ENCODE measurements around the gene BICC1. TPM values are rescaled to one million over a fixed set of nuclear protein-coding genes. Genes with fewer than 3 reads are reported as not detected.
"Not testable (repeated sequence)": the region's sequence is repeated elsewhere in the genome, so short reads cannot be mapped to it uniquely, and the experiment has no call there.

The BICC1 gene
- total and polyA plus RNA-seq, 2 experiments from 2014 or later, result 5.8 to 20.4 TPM

DNA sequence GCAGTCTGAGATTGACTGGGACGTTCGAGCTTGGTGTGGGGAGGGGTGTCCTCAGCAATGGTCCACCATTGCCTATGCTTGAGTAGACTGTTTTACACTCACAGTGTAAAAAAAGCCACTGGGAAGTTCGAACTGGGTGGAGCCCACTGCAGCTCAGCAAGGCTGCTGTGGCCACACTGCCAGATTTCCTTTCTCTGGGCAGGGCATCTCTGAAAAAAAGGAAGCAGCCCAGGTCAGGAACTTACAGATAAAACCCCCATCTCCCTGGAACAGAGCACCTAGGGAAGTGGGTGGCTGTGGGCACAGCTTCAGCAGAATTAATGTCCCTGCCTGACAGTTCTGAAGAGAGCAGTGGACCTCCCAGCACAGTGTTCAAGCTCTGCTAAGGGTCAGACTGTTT is 80.3 kb downstream of the BICC1 start:
- H3K4me1 ChIP-seq (ENCODE audit: insufficient read depth), result no peaks in the 10 kb centered on the region
- no peaks in the 10 kb centered on the region for H3K27me3 ChIP-seq
- 65% methylated on average over 3 of the region's 3 CpGs for WGBS (ENCODE audit: low lambda C conversion rate, missing lambda C conversion rate)
- H3K79me2 ChIP-seq, result peaks cover 6% of the 10 kb centered on the region
- H3K4me2 ChIP-seq, result no peak overlapping the region
- H3K9me3 ChIP-seq (ENCODE audit: low read depth), result peaks cover 3% of the 10 kb centered on the region
- no peak for DNase-seq (ENCODE audit: low spot score)
- H3K4me3 ChIP-seq, result no peak overlapping the region
- TF ChIP-seq EZH2phosphoT487 (IDR thresholded peaks at IDR 0.05; ENCODE audit: low read depth, severe bottlenecking, unreplicated experiment) (no peak), EZH2 (IDR thresholded peaks at IDR 0.05; ENCODE audit: borderline replicate concordance) (no peak)
- TF ChIP-seq, protein P1, sequence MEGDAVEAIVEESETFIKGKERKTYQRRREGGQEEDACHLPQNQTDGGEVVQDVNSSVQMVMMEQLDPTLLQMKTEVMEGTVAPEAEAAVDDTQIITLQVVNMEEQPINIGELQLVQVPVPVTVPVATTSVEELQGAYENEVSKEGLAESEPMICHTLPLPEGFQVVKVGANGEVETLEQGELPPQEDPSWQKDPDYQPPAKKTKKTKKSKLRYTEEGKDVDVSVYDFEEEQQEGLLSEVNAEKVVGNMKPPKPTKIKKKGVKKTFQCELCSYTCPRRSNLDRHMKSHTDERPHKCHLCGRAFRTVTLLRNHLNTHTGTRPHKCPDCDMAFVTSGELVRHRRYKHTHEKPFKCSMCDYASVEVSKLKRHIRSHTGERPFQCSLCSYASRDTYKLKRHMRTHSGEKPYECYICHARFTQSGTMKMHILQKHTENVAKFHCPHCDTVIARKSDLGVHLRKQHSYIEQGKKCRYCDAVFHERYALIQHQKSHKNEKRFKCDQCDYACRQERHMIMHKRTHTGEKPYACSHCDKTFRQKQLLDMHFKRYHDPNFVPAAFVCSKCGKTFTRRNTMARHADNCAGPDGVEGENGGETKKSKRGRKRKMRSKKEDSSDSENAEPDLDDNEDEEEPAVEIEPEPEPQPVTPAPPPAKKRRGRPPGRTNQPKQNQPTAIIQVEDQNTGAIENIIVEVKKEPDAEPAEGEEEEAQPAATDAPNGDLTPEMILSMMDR (IDR thresholded peaks at IDR 0.05; ENCODE audit: poor library complexity), result no peak
- H3K9me2 ChIP-seq (replicated peaks; ENCODE audit: insufficient read depth), result no peaks in the 10 kb centered on the region
- no peaks in the 10 kb centered on the region for H3K36me3 ChIP-seq (replicated peaks; ENCODE audit: insufficient read depth, low read depth)
- H2AFZ ChIP-seq, result no peak overlapping the region
- H4K20me1 ChIP-seq (ENCODE audit: insufficient read depth, poor library complexity, severe bottlenecking), result no peaks in the 10 kb centered on the region
- H3K27ac ChIP-seq, result no peak overlapping the region

DNA sequence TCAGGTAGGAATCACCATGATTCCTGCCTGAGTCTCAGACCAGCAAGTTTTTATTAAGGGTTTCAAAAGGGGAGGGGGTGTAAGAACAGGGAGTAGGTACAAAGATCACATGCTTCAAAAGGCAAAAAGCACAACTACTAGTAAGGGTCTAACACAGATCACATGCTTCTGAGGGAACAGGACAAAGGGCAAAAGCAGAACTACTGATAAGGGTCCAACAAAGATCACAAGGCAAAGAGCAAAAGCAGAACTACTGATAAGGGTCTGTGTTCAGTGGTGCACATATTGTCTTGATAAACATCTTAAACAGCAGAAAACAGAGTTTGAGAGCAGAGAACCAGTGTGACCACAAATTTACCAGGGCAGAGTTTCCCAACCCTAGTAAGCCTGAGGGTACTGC is 84.5 kb downstream of the BICC1 start:
- H3K9me2 ChIP-seq (replicated peaks; ENCODE audit: insufficient read depth), result not testable (repeated sequence)

DNA sequence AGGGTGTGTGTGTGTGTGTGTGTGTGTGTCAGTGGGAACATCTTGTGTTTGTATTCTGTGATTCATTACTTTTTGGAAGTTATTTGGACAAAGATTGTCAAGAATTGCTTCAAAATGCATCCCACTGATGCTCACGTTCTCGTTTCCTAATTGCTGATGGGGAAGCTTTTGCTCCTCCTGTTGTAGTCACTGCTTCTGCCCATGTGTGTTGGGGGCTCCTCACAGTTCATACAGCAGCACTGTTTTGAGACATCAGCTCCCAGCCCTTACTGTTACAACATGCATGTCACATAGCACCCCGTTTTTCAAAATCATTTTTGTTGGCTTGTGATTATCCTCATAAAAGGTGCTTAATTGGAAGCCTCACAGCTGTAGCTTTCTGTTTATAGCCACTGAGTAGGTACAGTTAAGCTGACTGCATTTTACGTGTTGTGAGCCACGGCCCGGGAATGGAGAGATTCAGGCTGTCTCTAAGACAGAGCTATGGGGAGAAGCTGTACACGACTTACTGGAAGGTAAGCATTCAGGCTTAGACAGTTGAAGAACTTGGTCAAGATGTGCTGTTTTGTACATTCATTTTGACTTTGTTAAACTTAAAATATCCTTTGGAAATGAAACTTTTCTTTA is 87.4 kb downstream of the BICC1 start:
- Histone ChIP-seq H3K9me2 (replicated peaks; ENCODE audit: insufficient read depth) (no peaks in the 10 kb centered on the region), H3K27me3 (no peaks in the 10 kb centered on the region), H3K36me3 (replicated peaks; ENCODE audit: insufficient read depth, low read depth) (no peaks in the 10 kb centered on the region), H3K4me1 (ENCODE audit: insufficient read depth) (no peaks in the 10 kb centered on the region), H3K27ac (no peak overlapping the region), H2AFZ (no peak overlapping the region), H3K4me3 (no peak overlapping the region), H3K79me2 (no peaks in the 10 kb centered on the region), H3K4me2 (no peak overlapping the region), H3K9me3 (ENCODE audit: low read depth) (peaks cover 4% of the 10 kb centered on the region), H4K20me1 (ENCODE audit: insufficient read depth, poor library complexity, severe bottlenecking) (no peaks in the 10 kb centered on the region)
- TF ChIP-seq, protein P1 (IDR thresholded peaks at IDR 0.05; ENCODE audit: poor library complexity), result no peak
- TF ChIP-seq EZH2phosphoT487 (IDR thresholded peaks at IDR 0.05; ENCODE audit: low read depth, severe bottlenecking, unreplicated experiment) (no peak), EZH2 (IDR thresholded peaks at IDR 0.05; ENCODE audit: borderline replicate concordance) (no peak)
- no peak for DNase-seq (ENCODE audit: low spot score)
- WGBS (ENCODE audit: low lambda C conversion rate, missing lambda C conversion rate), result 74% methylated on average over 7 of the region's 7 CpGs

More for the DNA sequence above, 84.5 kb downstream of the BICC1 start:
- H3K4me2 ChIP-seq; DNase-seq (ENCODE audit: low spot score); H3K4me1 ChIP-seq (ENCODE audit: insufficient read depth); H3K36me3 ChIP-seq (replicated peaks; ENCODE audit: insufficient read depth, low read depth); H3K79me2 ChIP-seq; H3K4me3 ChIP-seq; H2AFZ ChIP-seq; H3K27me3 ChIP-seq; H4K20me1 ChIP-seq (ENCODE audit: insufficient read depth, poor library complexity, severe bottlenecking); H3K9me3 ChIP-seq (ENCODE audit: low read depth); H3K27ac ChIP-seq: not testable (repeated sequence)

DNA sequence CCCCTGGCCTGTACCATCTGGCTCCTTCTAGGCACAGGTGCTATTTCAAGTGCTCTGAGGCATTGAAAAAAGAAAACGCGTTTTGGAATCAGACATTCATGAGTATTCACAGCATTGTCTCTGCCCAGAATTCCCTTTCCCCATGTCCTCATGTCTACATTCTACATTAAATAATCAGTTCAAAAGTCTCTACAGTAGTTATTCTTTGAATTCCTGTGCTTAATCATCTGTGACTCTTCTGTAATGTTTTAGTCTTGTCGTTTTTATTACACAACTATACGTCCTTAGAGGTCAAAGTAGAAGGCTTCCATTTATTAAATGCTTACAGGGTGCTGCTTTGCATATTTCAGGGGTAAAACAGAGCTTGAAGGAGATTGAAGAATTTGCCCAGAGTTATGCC is 95.7 kb downstream of the BICC1 start:
- 73% methylated on average over 4 of the region's 4 CpGs for WGBS (ENCODE audit: low lambda C conversion rate, missing lambda C conversion rate)
- Histone ChIP-seq H4K20me1 (ENCODE audit: insufficient read depth, poor library complexity, severe bottlenecking) (no peaks in the 10 kb centered on the region), H3K27me3 (no peaks in the 10 kb centered on the region), H3K4me3 (no peak overlapping the region), H3K9me2 (replicated peaks; ENCODE audit: insufficient read depth) (no peaks in the 10 kb centered on the region), H3K27ac (peak overlapping the region; percentile 35), H2AFZ (no peak overlapping the region), H3K4me1 (ENCODE audit: insufficient read depth) (peaks cover 6% of the 10 kb centered on the region), H3K36me3 (replicated peaks; ENCODE audit: insufficient read depth, low read depth) (no peaks in the 10 kb centered on the region), H3K4me2 (no peak overlapping the region), H3K79me2 (no peaks in the 10 kb centered on the region), H3K9me3 (ENCODE audit: low read depth) (no peaks in the 10 kb centered on the region)
- TF ChIP-seq EZH2phosphoT487 (IDR thresholded peaks at IDR 0.05; ENCODE audit: low read depth, severe bottlenecking, unreplicated experiment), result no peak
- TF ChIP-seq, protein P1 (IDR thresholded peaks at IDR 0.05; ENCODE audit: poor library complexity), result no peak
- no peak for TF ChIP-seq EZH2 (IDR thresholded peaks at IDR 0.05; ENCODE audit: borderline replicate concordance)
- DNase-seq (ENCODE audit: low spot score), result no peak
